Measurements from ENCODE around the gene ZBTB2.
"Not testable (repeated sequence)": the region's sequence is repeated elsewhere in the genome, so short reads cannot be mapped to it uniquely, and the experiment has no call there.

Gene ZBTB2

DNA sequence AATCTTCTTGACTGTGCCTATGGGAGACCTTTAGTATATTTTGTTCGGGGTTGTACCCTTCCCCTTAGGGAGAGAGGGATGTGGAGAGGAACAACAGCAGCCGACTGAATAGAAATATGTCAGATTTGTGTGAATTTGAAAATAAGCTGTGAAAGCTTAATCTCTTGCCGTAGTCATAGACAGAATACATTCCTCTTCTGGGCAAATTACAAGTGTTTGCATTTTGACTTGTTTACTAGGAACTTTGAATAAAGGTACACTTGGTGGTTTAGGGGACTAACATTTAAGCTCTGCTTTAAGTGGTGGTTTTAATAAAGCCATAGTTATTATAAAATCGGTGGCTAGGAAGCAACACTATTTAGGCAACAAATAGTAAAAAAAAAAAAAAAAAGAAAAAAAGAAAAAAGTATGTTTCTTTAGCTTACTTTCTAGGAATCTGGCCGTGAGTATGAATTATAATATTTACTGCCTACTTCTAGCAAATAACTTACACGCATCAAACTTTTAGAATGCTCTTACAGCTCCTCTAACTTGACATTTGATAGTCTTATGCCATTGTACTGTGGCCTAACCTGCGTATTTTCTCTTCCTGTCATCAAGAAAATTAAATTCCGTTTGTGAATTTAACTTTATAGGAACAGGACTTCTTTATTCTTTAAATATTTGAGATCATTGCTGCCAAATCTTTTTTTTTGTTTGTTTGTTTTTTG is 65.1 kb downstream of the ZBTB2 start:
- no peak for DNase-seq

DNA sequence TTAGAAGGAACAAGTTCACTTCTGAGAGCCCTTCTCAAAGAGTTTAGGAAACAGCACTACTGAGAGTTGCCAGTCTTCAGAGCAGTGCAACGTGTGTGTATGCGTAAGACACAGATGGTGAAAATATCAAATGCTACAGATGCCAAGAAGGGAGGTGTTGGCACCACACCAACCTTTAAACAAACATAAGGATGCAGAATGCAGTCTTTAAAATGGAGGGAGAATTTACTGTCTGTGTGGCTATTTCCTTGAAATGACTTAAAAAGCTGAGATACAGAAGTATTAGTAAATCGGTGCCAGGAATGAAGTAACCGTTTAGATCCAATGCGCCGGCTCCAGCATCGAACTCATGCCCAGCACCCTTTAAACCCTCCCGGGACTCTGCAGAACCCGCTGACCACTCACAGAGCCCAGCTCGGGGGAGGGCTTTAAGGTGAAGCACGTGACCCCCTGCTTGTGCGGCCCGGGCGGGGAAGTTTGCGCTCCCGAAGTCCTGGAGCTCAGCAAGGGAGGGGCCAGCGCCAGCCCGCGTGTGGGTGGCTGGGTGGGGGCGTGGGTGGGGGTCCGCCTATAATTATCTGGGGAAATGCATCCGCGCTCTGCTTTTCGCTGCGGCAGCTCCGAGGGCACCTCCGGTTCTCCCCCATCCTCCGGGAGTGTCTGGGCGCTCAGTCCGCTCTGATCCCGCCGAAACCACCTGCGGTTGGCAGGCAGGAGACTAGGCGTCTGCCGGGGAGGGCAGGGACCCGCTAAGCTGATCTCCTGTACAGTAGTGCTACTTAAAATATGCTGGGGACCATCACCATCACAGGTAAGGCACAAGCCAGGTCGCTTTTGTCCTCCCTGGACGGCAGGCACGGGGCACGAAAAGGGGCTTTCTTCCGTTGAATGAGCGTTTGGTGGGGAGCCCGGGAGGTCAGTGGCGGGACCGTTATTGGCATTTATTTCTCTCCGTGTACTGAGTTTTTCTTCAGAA is 66.0 kb downstream of the ZBTB2 start:
- no peak for DNase-seq

DNA sequence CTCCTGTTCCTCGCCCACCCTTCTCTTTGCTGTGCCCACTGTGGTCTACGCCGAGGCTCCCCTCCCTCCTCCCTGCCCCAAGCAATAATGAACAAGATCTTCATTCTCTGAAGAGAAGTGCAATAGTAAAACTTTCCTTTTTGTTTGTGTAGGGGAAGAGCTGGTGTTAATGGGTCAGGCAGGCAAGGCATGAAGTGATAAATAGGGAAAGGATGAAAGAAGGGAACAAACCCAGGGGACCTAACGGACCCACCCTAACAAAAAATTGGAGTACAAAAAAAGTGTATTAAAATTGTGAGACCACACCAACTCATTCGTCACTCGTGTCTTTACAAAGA is 66.9 kb downstream of the ZBTB2 start:
- DNase-seq = no peak

DNA sequence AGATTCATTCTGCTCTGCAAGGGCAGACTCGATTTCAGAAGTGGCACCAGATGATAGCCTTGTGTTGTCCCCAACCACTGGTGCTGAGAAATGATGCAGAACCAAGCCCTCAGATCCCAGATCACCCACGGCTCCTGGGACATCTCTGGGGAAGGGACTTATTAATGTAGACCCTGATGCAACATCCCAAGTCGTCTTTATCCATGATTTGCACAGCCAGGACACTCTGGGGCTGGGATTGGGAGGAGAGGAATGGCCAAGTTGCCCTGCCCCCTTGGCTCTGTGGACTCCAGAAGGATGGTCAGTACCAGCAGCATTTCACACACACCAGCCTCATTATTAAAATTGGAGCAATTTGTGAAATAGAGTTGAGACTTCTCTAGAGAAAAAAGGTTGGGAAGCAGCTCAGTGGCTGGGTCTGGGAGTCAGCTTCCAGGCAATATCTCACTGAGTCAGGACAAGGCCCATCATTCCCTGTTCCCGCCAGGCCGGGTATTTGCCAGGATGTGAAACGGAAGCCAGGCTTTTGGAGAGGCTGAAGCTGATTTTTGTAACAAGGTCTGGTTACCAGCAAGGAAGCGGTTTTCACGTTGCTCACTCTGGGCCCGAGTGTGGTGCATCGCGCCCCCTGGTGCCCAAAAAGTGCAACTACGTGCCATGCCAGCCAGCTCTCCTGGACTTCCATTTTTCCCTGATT is 67.4 kb downstream of the ZBTB2 start:
- peak; percentile 44 for DNase-seq

DNA sequence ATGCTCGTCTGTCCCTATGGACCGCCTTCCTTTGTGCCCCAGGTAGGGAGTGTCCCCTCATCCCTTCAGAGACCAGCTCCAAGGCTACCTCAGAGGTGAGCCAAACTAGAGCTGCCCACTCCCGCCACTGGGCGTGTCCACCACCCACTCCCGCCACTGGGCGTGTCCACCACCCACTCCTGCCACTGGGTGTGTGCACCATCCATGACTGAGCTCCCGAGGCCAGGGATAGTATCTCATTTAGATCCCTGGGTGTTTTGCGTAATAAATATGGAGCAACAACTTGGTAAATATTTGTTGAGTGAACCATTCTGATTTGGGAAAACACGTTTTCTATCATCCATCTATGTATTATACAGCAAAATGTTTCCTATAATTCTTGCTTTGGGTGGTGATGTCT is 68.8 kb downstream of the ZBTB2 start:
- no peak for DNase-seq

DNA sequence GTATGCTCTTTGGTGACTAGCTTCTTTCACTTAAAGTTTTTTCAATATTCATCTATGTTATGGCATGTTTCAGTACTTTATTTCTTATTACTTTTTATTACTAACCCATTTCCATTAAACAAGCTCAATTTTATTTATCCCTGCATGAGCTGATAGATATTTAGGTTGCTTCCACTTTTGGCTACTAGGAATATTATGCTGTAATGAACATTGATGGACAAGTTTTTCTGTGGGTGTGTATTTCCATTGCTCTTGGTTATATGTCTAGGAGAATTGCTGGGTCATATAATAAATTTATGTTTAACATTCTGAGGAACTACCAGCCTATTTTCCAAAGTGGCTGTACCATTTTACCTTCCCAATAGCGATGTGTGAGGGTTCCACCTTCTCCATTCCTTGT is 69.9 kb downstream of the ZBTB2 start:
- no peak for DNase-seq

DNA sequence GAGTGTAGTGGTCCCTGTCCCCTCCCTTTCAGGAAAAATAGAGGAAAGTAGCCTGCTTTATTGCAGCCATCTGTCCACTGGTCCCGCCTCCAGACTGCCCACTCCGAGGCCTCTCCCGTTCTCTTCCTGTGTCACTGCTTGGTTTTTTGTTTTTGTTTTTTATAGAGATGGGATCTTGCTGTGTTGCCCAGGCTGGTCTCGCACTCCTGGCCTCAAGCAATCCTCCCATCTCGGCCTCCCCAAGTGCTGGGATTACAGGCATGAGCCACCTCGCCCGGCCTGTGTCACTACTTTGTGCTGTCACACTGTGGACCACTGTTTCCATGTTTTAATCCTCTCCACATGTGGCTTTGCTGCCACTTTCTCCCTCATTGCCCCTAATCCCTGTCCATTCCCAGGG is 71.2 kb downstream of the ZBTB2 start:
- DNase-seq = no peak

DNA sequence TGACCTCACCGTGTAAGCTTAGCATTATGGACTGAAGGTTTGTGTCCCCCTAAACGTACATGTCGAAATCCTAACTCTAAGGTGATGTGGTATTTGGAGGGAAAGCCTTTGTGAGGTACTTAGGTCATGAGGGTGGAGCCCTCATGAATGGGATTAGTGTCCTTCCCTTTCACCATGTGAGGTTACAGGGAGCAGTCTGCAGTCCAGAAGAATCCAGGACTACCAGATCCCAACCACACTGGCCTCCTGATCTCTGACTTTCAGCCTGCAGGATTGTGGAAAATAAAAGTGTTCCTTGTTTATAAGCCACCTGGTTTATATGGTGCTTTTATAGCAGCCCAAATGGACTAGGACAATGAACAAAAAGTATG is 73.4 kb downstream of the ZBTB2 start:
- no peak for DNase-seq

DNA sequence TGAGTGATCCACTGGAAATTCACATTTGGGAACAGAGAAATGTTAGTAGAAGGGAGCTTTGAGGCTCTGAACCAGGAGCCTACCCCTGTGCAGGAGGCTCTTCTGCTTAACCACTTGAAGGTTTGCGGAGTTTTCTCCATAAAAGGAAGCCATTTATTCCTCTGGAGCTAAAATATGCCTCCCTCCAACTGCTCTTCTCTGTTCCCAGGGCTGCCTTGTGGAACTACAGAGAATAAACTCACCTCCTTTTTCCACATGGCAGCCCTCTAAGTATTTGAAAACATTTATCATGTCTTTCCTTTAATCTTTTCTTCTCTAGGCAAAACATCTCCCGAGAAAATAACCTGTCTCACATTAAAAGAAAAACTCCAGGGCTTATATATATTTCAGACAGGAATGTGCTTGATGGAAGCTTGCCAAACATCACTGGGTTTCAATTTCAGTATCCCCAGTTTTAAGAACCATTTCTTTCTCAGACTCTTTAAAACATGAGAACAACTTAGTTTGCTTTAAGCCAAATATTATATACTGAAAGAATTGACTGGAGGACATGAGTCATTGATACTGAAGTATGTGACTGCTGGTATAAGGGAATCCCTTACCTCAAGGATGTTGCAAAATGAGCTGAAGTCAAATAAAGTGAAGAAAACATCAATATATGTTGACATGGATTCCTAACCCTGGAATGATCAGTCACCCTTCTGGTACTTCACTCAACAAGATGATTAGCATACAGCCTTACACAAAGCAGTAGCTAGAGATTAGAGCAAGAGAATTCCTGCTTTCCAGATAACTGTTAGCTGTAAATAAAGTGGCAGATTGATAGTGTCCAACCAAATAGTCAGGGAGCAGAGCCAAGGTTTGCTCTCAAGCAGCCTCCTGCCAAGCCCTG is 74.0 kb downstream of the ZBTB2 start:
- no peak for DNase-seq

DNA sequence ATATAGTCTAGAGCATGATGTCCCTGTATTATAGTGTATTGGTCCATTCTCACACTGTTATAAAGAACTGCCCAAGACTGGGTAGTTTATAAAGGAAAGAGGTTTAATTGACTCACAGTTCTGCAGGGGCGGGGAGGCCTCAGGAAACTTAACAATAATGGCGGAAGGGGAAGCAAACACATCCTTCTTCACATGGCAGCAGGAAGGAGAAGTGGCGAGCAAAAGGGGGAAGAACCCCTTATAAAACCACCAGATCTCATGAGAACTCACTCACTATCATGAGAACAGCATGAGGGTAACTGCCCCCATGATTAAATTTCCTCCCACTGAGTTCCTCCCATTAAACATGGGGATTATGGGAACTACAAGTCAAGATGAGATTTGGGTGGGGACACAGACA is 75.7 kb downstream of the ZBTB2 start:
- DNase-seq = not testable (repeated sequence)

Data from NCI-H1417 treated with DMSO at 0.1 percent for 48 hours (cell line).